Body of pancreas (tissue), 4 donors: ENCODE data around the gene ARNT2.

ENCODE experiments used
- CTCF ChIP-seq, 7 experiments: fragments of 450-650 bp in 4 of 7; fragments of 200-600 bp in 3 of 7; sonication (generic) in 3 of 7; IDR thresholded peaks; one replicate each; pipeline ENCODE4 v1.5.1; 2016 to 2019; ENCODE audit warnings: antibody characterized with exemption in 7 of 7
- POLR2A ChIP-seq, 3 donors: fragments of 450-650 bp; IDR thresholded peaks; one replicate each; pipeline ENCODE4 v1.6.1; 2016; ENCODE audit warnings: antibody characterized with exemption in 3 of 3, mild to moderate bottlenecking in 2 of 3

- TF ChIP-seq CTCF (IDR thresholded peaks at IDR 0.05) (no peak), POLR2A (IDR thresholded peaks at IDR 0.05) (no peak)
Measured at GRCh38 chr15:80576519-80577090, 172.4 kb downstream of the ARNT2 start.
